ENCODE data around the gene XIRP1.

Gene XIRP1

DNA sequence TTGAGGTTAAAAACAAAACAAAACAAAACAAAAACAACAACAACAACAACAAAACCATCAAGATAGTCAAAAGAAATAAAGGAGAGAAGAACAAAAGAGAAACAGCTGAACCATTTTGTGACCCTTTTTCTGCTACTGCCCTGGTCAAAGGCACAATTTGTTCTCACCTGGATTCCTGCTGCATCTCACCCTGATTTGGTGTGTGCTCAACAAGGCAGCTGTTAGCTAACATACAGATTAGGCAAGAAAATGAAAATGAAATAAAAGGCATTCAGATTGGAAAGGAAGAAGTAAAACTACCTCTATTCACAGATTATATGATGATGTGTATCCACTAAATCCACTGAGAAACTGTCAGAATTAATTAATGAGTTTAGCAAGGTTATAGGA is 28.7 kb upstream of the XIRP1 start:
- no peaks in the 10 kb centered on the region for H3K9me3 ChIP-seq (ENCODE audit: control insufficient read depth, insufficient read depth, low read length)
- no peak overlapping the region for H3K27ac ChIP-seq (ENCODE audit: low read depth, low read length)
- H3K9me2 ChIP-seq (replicated peaks; ENCODE audit: control insufficient read depth, low read length) = no peaks in the 10 kb centered on the region
- H3K79me2 ChIP-seq (ENCODE audit: control insufficient read depth, low read length) = no peaks in the 10 kb centered on the region
- H3F3A ChIP-seq (ENCODE audit: control insufficient read depth, insufficient read depth) = 0 out of 2 replicates have a peak, but pooled peaks cover 3% of the 10 kb centered on the region
- no peak overlapping the region for H3K4me3 ChIP-seq (ENCODE audit: low read length)
- TF ChIP-seq, protein P1, sequence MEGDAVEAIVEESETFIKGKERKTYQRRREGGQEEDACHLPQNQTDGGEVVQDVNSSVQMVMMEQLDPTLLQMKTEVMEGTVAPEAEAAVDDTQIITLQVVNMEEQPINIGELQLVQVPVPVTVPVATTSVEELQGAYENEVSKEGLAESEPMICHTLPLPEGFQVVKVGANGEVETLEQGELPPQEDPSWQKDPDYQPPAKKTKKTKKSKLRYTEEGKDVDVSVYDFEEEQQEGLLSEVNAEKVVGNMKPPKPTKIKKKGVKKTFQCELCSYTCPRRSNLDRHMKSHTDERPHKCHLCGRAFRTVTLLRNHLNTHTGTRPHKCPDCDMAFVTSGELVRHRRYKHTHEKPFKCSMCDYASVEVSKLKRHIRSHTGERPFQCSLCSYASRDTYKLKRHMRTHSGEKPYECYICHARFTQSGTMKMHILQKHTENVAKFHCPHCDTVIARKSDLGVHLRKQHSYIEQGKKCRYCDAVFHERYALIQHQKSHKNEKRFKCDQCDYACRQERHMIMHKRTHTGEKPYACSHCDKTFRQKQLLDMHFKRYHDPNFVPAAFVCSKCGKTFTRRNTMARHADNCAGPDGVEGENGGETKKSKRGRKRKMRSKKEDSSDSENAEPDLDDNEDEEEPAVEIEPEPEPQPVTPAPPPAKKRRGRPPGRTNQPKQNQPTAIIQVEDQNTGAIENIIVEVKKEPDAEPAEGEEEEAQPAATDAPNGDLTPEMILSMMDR (IDR thresholded peaks at IDR 0.05; ENCODE audit: low read depth, low read length, poor library complexity, severe bottlenecking) = no peak
- no peak for TF ChIP-seq EZH2phosphoT487 (IDR thresholded peaks at IDR 0.05; ENCODE audit: borderline replicate concordance, low read length)
- H3K27me3 ChIP-seq (ENCODE audit: control insufficient read depth, low read length) = no peaks in the 10 kb centered on the region
- no peaks in the 10 kb centered on the region for H4K20me1 ChIP-seq (ENCODE audit: control insufficient read depth, insufficient read depth, low read depth, low read length)
- H3K4me2 ChIP-seq (ENCODE audit: low read length) = no peak overlapping the region
- H3K36me3 ChIP-seq (ENCODE audit: control insufficient read depth, low read length) = no peaks in the 10 kb centered on the region
- peaks cover 19% of the 10 kb centered on the region for H3K4me1 ChIP-seq (ENCODE audit: control insufficient read depth, low read length)

GRCh38 chr3:39220407-39221140 is 28.2 kb upstream of the XIRP1 start:
- peaks cover 19% of the 10 kb centered on the region for H3K4me1 ChIP-seq (ENCODE audit: control insufficient read depth, low read length)
- no peaks in the 10 kb centered on the region for H4K20me1 ChIP-seq (ENCODE audit: control insufficient read depth, insufficient read depth, low read depth, low read length)
- no peaks in the 10 kb centered on the region for H3K27me3 ChIP-seq (ENCODE audit: control insufficient read depth, low read length)
- H3K4me2 ChIP-seq (ENCODE audit: low read length) = no peak overlapping the region
- no peak overlapping the region for H3K27ac ChIP-seq (ENCODE audit: low read depth, low read length)
- H3K36me3 ChIP-seq (ENCODE audit: control insufficient read depth, low read length) = no peaks in the 10 kb centered on the region
- no peak overlapping the region for H3K4me3 ChIP-seq (ENCODE audit: low read length)
- no peaks in the 10 kb centered on the region for H3K9me2 ChIP-seq (replicated peaks; ENCODE audit: control insufficient read depth, low read length)
- no peaks in the 10 kb centered on the region for H3K79me2 ChIP-seq (ENCODE audit: control insufficient read depth, low read length)
- H3F3A ChIP-seq (ENCODE audit: control insufficient read depth, insufficient read depth) = no peaks in the 10 kb centered on the region
- no peaks in the 10 kb centered on the region for H3K9me3 ChIP-seq (ENCODE audit: control insufficient read depth, insufficient read depth, low read length)
- TF ChIP-seq EZH2phosphoT487 (IDR thresholded peaks at IDR 0.05; ENCODE audit: borderline replicate concordance, low read length) = no peak
- TF ChIP-seq, protein P1 (IDR thresholded peaks at IDR 0.05; ENCODE audit: low read depth, low read length, poor library complexity, severe bottlenecking) = no peak

DNA sequence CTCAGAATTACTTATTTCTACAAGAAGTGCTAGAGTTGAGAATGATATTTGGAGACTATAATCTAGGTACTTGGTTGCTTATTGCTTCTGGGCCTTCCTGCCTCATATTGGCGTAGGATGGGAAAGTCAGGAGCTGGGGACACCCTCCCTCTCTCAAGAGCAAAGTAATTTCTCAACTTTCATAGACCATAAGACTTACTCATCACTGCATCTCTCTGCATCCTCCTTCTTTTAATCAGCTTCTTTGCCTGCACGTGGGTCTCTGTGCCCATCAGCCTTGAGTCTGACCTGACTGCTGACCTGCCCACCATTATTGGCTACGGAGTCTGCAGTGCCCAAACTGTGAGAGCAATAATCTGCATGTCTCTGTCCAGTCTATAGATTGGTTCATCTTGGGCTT is 27.3 kb upstream of the XIRP1 start:
- Histone ChIP-seq H4K20me1 (ENCODE audit: control insufficient read depth, insufficient read depth, low read depth, low read length) (no peaks in the 10 kb centered on the region), H3K4me3 (ENCODE audit: low read length) (no peak overlapping the region), H3K36me3 (ENCODE audit: control insufficient read depth, low read length) (no peaks in the 10 kb centered on the region), H3F3A (ENCODE audit: control insufficient read depth, insufficient read depth) (no peaks in the 10 kb centered on the region), H3K4me1 (ENCODE audit: control insufficient read depth, low read length) (peaks cover 18% of the 10 kb centered on the region), H3K79me2 (ENCODE audit: control insufficient read depth, low read length) (no peaks in the 10 kb centered on the region), H3K9me2 (replicated peaks; ENCODE audit: control insufficient read depth, low read length) (no peaks in the 10 kb centered on the region), H3K9me3 (ENCODE audit: control insufficient read depth, insufficient read depth, low read length) (no peaks in the 10 kb centered on the region), H3K4me2 (ENCODE audit: low read length) (no peak overlapping the region), H3K27me3 (ENCODE audit: control insufficient read depth, low read length) (no peaks in the 10 kb centered on the region), H3K27ac (ENCODE audit: low read depth, low read length) (no peak overlapping the region)
- TF ChIP-seq, protein P1 (IDR thresholded peaks at IDR 0.05; ENCODE audit: low read depth, low read length, poor library complexity, severe bottlenecking) = no peak
- no peak for TF ChIP-seq EZH2phosphoT487 (IDR thresholded peaks at IDR 0.05; ENCODE audit: borderline replicate concordance, low read length)

Data from DOHH2 (cell line).